ENCODE results near the gene ZBTB7C.

The ZBTB7C gene

GRCh38 chr18:48200631-48201336, 208.4 kb downstream of the ZBTB7C start:
- DNase-seq, result no peak
- no peaks in the 10 kb centered on the region for H3K27me3 ChIP-seq
- H3K4me1 ChIP-seq, result no peaks in the 10 kb centered on the region
- no peaks in the 10 kb centered on the region for H3K9me3 ChIP-seq
- H3K4me3 ChIP-seq (ENCODE audit: low read depth, low read length), result no peak overlapping the region
- no peaks in the 10 kb centered on the region for H3K36me3 ChIP-seq
- no peak for TF ChIP-seq CTCF (IDR thresholded peaks at IDR 0.05; ENCODE audit: low read depth, low read length)

- TF ChIP-seq CTCF (IDR thresholded peaks at IDR 0.05; ENCODE audit: low read depth, low read length), result no peak
- Histone ChIP-seq H3K4me1 (no peaks in the 10 kb centered on the region), H3K27me3 (no peaks in the 10 kb centered on the region), H3K4me3 (ENCODE audit: low read depth, low read length) (no peak overlapping the region), H3K9me3 (no peaks in the 10 kb centered on the region), H3K36me3 (no peaks in the 10 kb centered on the region)
- DNase-seq, result no peak
These were observed 209.8 kb downstream of the ZBTB7C start for GRCh38 chr18:48199399-48199798.

GRCh38 chr18:48197819-48198218, 211.4 kb downstream of the ZBTB7C start:
- Histone ChIP-seq H3K4me1 (no peaks in the 10 kb centered on the region), H3K9me3 (no peaks in the 10 kb centered on the region), H3K36me3 (no peaks in the 10 kb centered on the region), H3K4me3 (ENCODE audit: low read depth, low read length) (no peak overlapping the region), H3K27me3 (no peaks in the 10 kb centered on the region)
- no peak for DNase-seq
- TF ChIP-seq CTCF (IDR thresholded peaks at IDR 0.05; ENCODE audit: low read depth, low read length), result no peak

DNA sequence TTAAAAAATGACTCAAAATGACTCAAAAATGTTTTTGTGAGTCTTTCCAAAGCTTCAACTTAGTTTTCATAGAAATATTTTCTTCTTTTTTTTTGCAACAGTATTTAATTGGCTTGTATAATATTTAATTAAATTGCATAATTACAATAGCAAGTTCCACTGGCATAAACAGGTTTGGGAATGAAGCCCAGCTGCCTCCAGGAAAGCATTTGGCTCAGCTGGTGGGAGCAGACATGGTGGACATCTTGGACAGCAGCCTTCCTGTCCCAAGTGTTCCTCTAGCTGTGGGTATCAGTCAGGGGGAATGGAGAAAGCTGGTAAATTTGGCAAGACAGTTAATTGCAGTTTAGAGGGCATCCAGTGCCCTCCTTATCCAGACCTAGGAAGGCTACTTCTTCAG, 213.4 kb downstream of the ZBTB7C start:
- Histone ChIP-seq H3K36me3 (no peaks in the 10 kb centered on the region), H3K9me3 (no peaks in the 10 kb centered on the region), H3K4me1 (no peaks in the 10 kb centered on the region), H3K4me3 (ENCODE audit: low read depth, low read length) (no peak overlapping the region), H3K27me3 (no peaks in the 10 kb centered on the region)
- DNase-seq, result no peak
- TF ChIP-seq CTCF (IDR thresholded peaks at IDR 0.05; ENCODE audit: low read depth, low read length), result no peak

- H3K27me3 ChIP-seq, result no peaks in the 10 kb centered on the region
- H3K4me3 ChIP-seq (ENCODE audit: low read depth, low read length), result no peak overlapping the region
- H3K4me1 ChIP-seq, result no peaks in the 10 kb centered on the region
- DNase-seq, result no peak
- H3K36me3 ChIP-seq, result no peaks in the 10 kb centered on the region
- TF ChIP-seq CTCF (IDR thresholded peaks at IDR 0.05; ENCODE audit: low read depth, low read length), result no peak
- no peaks in the 10 kb centered on the region for H3K9me3 ChIP-seq
These were observed 214.5 kb downstream of the ZBTB7C start for GRCh38 chr18:48194591-48195181.
